PC-3 (cell line): ENCODE measurements around the gene GATD1. TPM values are rescaled to one million over a fixed set of nuclear protein-coding genes. Genes with fewer than 3 reads are reported as not detected.
A peak's percentile ranks its signal among the peaks of the same experiment; 100 is the strongest.

Experiments used
- ATAC-seq: fragments of 200-7000 bp; cut with Tn5 transposase; 2 replicates; pipeline ENCODE4 v1.9.1; 2020; ENCODE audit warnings: mild to moderate bottlenecking, moderate library complexity
- BruUV-seq: library from RNA; stranded (reverse); fragments of 400-500 nt; replicated peaks from 2 replicates; lab custom pipeline; 2021; lab: Mats Ljungman, UMichigan
- CTCF ChIA-PET: fragments of 300-600 bp; sonication (Branson Sonifier 250); formaldehyde crosslinking; loops from one replicate; lab custom pipeline; 2022; ENCODE audit warnings: antibody characterized with exemption; lab: Charles Lee
- POLR2A ChIA-PET: fragments of 300-600 bp; sonication (Branson Sonifier 250); formaldehyde crosslinking; loops from one replicate; lab custom pipeline; 2022; ENCODE audit warnings: antibody characterized with exemption; ENCODE audit not compliant: unreplicated experiment; lab: Charles Lee
- DNase-seq: peaks from one replicate; pipeline ENCODE4 v3.0.0-alpha.2; 2015
- H2AFZ ChIP-seq: fragments of 300-600 bp; sonication (generic); 2 replicates; pipeline ENCODE4 v1.6.0; 2016; ENCODE audit warnings: antibody characterized with exemption, low read length
- H3F3A ChIP-seq: fragments of 300-600 bp; sonication (generic); one replicate; pipeline ENCODE4 v1.6.0; 2017; ENCODE audit warnings: antibody characterized with exemption, low read length, control low read depth, mild to moderate bottlenecking; ENCODE audit not compliant: unreplicated experiment
- H3K27ac ChIP-seq: fragments of 300-600 bp; sonication (generic); 2 replicates; pipeline ENCODE4 v1.5.1; 2016; ENCODE audit warnings: mild to moderate bottlenecking, low read length
- H3K27me3 ChIP-seq: fragments of 300-600 bp; sonication (generic); 2 replicates; pipeline ENCODE4 v1.6.1; 2016; ENCODE audit warnings: low read length, mixed read lengths
- H3K36me3 ChIP-seq: fragments of 300-600 bp; sonication (generic); 2 replicates; pipeline ENCODE4 v1.6.1; 2016; ENCODE audit warnings: low read depth, mixed run types, low read length, mixed read lengths
- H3K4me1 ChIP-seq: fragments of 300-600 bp; sonication (generic); 2 replicates; pipeline ENCODE4 v1.5.1; 2016; ENCODE audit warnings: low read length; ENCODE audit not compliant: insufficient read depth
- H3K4me2 ChIP-seq: fragments of 300-600 bp; sonication (generic); 2 replicates; pipeline ENCODE4 v1.6.0; 2016; ENCODE audit warnings: low read length
- H3K4me3 ChIP-seq: fragments of 300-600 bp; sonication (generic); 2 replicates; pipeline ENCODE4 v1.5.1; 2016; ENCODE audit warnings: mild to moderate bottlenecking, low read length, mixed read lengths
- H3K79me2 ChIP-seq: fragments of 300-600 bp; sonication (generic); 2 replicates; pipeline ENCODE4 v1.6.1; 2017; ENCODE audit warnings: low read length, mixed read lengths
- H3K9ac ChIP-seq: fragments of 300-600 bp; sonication (generic); 2 replicates; pipeline ENCODE4 v1.6.0; 2016; ENCODE audit warnings: mild to moderate bottlenecking, low read length
- H3K9me2 ChIP-seq: fragments of 300-600 bp; sonication (generic); replicated peaks from 2 replicates; pipeline ENCODE4 v1.6.1; 2016; ENCODE audit warnings: mixed run types, low read length, mixed read lengths
- H3K9me3 ChIP-seq: fragments of 300-600 bp; sonication (generic); 2 replicates; pipeline ENCODE4 v1.6.1; 2016; ENCODE audit warnings: low read length, mixed read lengths
- H4K20me1 ChIP-seq: fragments of 300-600 bp; sonication (generic); 2 replicates; pipeline ENCODE4 v1.6.1; 2016; ENCODE audit warnings: low read length, mixed read lengths
- EZH2 ChIP-seq: fragments of 300-600 bp; sonication (generic); IDR thresholded peaks from one replicate; pipeline ENCODE4 v1.6.1; 2017; ENCODE audit warnings: antibody characterized with exemption, mild to moderate bottlenecking, low read length; ENCODE audit not compliant: unreplicated experiment
- EZH2phosphoT487 ChIP-seq: fragments of 300-600 bp; sonication (generic); IDR thresholded peaks from 2 replicates; pipeline ENCODE4 v1.6.1; 2018; ENCODE audit warnings: mild to moderate bottlenecking, antibody characterized with exemption, low read length, borderline replicate concordance
- intact Hi-C: fragments of 100-400 bp; cut with micrococcal nuclease; formaldehyde crosslinking; loops from 2 replicates; pipeline ENCODE4 v1.9.0; 2023
- total RNA-seq: library from RNA; depleted of rRNA; stranded (reverse); fragments of >200 nt; gene quantifications from 2 replicates; pipeline ENCODE4 v1.2.3, GENCODE V29; 2014
- TF ChIP-seq, protein P1 (sequence below): fragments of 300-600 bp; sonication (generic); conservative IDR thresholded peaks from 2 replicates; pipeline ENCODE4 v1.5.1; 2017; ENCODE audit warnings: antibody characterized with exemption, low read depth, mild to moderate bottlenecking, low read length

Gene GATD1
- total RNA-seq, 1 experiment from 2014 or later, result 39.7 TPM

DNA sequence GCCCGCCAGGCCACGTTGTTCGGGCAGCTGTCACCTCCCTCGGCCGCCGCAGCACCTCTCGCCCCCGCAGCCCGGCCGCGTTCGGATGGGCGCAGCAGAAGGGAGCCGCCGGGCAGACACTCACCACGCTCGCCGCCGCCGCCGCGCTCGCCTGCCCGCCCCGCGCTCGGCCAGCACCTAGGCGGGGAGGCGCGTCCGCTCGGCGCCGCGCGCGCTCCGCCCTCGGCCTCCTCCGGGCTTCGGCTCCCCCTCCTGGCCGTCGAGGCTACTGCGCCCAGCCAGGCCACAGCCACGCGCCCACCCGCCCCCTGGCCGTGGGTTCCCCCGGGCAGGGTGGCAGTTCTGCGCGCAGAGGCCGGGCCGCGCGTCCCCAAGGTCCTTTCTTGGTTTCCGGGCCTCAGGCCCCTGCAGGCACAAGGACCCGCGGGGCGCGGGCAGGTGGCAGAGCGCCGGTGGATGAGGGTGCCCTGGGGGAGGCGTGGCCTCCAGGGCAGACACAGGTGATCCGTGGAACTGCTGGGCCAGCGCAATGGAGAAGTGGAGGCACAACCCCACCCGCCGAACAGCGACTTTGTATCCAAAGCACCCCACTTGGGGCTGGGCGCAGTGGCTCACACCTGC, 20.9 kb upstream of the GATD1 start, which contains the start of gene SLC25A22:
Gene SLC25A22 (minus strand): TSS at position 189 of the 621 bp plus-strand sequence. CDS start 3,275 bp downstream, outside the sequence.
- peak; percentile 53 for ATAC-seq
- intact Hi-C loops, result no loop called here
- H3F3A ChIP-seq, result peaks cover 4% of the 10 kb centered on the region
- peak within 1 kb of the TSS; percentile 48 for H3K27ac ChIP-seq
- no peaks in the 10 kb centered on the region; the same call in 1 of the 2 replicates for H3K36me3 ChIP-seq
- peak; percentile 84 for DNase-seq
- peaks cover 24% of the 10 kb centered on the region for H3K79me2 ChIP-seq
- peak within 1 kb of the TSS; percentile 94 for H3K4me3 ChIP-seq
- ChIA-PET CTCF (no interaction called here), POLR2A (interaction anchor here (0.6 kb wide), 1 partner anchor 238 kb away, joined by 3 read pairs; no protein-coding TSS in a partner anchor)
- TF ChIP-seq, protein P1, sequence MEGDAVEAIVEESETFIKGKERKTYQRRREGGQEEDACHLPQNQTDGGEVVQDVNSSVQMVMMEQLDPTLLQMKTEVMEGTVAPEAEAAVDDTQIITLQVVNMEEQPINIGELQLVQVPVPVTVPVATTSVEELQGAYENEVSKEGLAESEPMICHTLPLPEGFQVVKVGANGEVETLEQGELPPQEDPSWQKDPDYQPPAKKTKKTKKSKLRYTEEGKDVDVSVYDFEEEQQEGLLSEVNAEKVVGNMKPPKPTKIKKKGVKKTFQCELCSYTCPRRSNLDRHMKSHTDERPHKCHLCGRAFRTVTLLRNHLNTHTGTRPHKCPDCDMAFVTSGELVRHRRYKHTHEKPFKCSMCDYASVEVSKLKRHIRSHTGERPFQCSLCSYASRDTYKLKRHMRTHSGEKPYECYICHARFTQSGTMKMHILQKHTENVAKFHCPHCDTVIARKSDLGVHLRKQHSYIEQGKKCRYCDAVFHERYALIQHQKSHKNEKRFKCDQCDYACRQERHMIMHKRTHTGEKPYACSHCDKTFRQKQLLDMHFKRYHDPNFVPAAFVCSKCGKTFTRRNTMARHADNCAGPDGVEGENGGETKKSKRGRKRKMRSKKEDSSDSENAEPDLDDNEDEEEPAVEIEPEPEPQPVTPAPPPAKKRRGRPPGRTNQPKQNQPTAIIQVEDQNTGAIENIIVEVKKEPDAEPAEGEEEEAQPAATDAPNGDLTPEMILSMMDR, result peak; percentile 65
- no peak for TF ChIP-seq EZH2phosphoT487
- no peaks in the 10 kb centered on the region for H3K9me3 ChIP-seq
- peak within 1 kb of the TSS; percentile 84 for H3K9ac ChIP-seq
- peak within 1 kb of the TSS; percentile 92 for H2AFZ ChIP-seq
- peak within 1 kb of the TSS; percentile 98 for H3K4me2 ChIP-seq
- no peaks in the 10 kb centered on the region for H3K27me3 ChIP-seq
- H3K4me1 ChIP-seq, result peaks cover 19% of the 10 kb centered on the region
- no peaks in the 10 kb centered on the region for H3K9me2 ChIP-seq
- no TSS peak for BruUV-seq
- H4K20me1 ChIP-seq, result no peaks in the 10 kb centered on the region

DNA sequence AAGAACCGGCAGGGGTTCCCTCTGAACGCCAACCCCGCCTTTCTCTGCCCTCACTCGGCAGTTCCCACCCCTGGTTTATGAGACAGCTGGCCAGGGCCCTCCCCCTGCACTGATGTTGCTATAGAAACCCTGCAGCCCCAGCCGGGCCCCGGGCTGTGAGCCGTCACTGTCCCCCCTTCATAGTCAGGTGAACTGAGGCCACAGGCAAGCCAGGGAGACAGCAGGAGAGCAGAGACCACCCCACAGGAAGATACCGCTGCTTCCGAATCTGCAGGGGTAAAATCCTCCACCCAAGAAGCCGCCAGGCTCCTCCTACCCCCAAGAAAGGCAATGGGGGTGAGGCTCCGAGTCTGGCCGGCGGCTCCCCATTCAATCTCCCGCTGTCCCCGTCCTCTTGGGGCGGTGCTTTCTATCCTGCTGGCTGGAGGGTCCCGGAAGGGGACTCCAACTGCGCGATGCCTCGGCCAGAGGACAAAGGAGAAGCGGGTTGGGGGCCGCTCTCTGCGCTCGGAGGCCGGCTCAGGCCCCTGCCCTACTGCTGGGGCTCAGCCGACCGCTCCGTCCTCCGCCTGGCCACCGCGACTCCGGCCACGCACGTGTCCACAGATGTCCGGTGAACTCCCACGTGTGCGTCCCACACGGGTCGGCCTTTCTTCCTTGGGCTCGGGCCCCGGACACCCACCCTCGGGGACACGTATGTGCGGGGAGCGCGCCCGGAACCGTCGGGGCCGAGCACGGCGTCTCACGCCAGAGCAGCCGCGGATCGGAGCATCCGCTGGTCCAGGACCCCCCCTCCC, 20.2 kb upstream of the GATD1 start:
- no peaks in the 10 kb centered on the region for H3K27me3 ChIP-seq
- ATAC-seq (peak; percentile 34), DNase-seq (peak; percentile 55)
- peaks cover 4% of the 10 kb centered on the region for H3F3A ChIP-seq
- H3K4me3 ChIP-seq, result peak overlapping the region; percentile 94
- H3K9ac ChIP-seq, result peak overlapping the region; percentile 84
- CTCF ChIA-PET, result interaction anchor here (0.5 to 0.6 kb wide), 2 partner anchors 81 to 355 kb away, joined by 3 to 11 read pairs; no protein-coding TSS in a partner anchor
- peaks cover 19% of the 10 kb centered on the region for H3K4me1 ChIP-seq
- no peaks in the 10 kb centered on the region for H4K20me1 ChIP-seq
- H3K9me2 ChIP-seq, result no peaks in the 10 kb centered on the region
- no peaks in the 10 kb centered on the region; the same call in 1 of the 2 replicates for H3K36me3 ChIP-seq
- H3K79me2 ChIP-seq, result peaks cover 24% of the 10 kb centered on the region
- H3K27ac ChIP-seq, result peak overlapping the region; percentile 48
- BruUV-seq, result TSS peak; percentile 30
- TF ChIP-seq, protein P1, result no peak
- TF ChIP-seq EZH2 (no peak), EZH2phosphoT487 (no peak)
- intact Hi-C loops, result loop anchor here (2.0 kb wide), 1 partner anchor 23 kb away; no protein-coding TSS in a partner anchor
- POLR2A ChIA-PET, result no interaction called here
- no peaks in the 10 kb centered on the region for H3K9me3 ChIP-seq
- H3K4me2 ChIP-seq, result peak overlapping the region; percentile 98
- peak overlapping the region; percentile 92 for H2AFZ ChIP-seq
